GM12872 (cell line): ENCODE results near the gene PHKB.

Experiments
- CTCF ChIP-seq: IDR thresholded peaks from 3 replicates; pipeline ENCODE4 v1.5.1; 2011; ENCODE audit warnings: low read depth, mild to moderate bottlenecking, low read length, moderate library complexity; ENCODE audit not compliant: insufficient read depth

The PHKB gene

GRCh38 chr16:47465919-47466630 lies 4.9 kb downstream of the PHKB start:
- TF ChIP-seq CTCF = no peak

- no peak for TF ChIP-seq CTCF
Observed at GRCh38 chr16:47467501-47467900, 6.4 kb downstream of the PHKB start.

- TF ChIP-seq CTCF = no peak
Observed at GRCh38 chr16:47469227-47469626, 8.1 kb downstream of the PHKB start.

- TF ChIP-seq CTCF = no peak
Observed at GRCh38 chr16:47470211-47470610, 9.1 kb downstream of the PHKB start.

GRCh38 chr16:47470810-47471209 lies 9.7 kb downstream of the PHKB start:
- no peak for TF ChIP-seq CTCF

GRCh38 chr16:47473792-47474191 lies 12.7 kb downstream of the PHKB start:
- TF ChIP-seq CTCF = no peak

- TF ChIP-seq CTCF = no peak
Observed at GRCh38 chr16:47475786-47476185, 14.7 kb downstream of the PHKB start.
